Measurements from ENCODE around the gene DBNDD2. TPM values are rescaled to one million over a fixed set of nuclear protein-coding genes. Genes with fewer than 3 reads are reported as not detected.

DBNDD2 gene
- polyA plus RNA-seq, 1 donor, result 30.5 TPM

GRCh38 chr20:45378191-45378590 lies 29.9 kb upstream of the DBNDD2 start, which contains the start of gene TP53TG5:
Gene TP53TG5, minus strand, starts transcription at chr20:45378325. Its CDS starts 89 bp downstream, at chr20:45378236.
- DNase-seq (ENCODE audit: low read depth), result no peak

- no peak for DNase-seq (ENCODE audit: low read depth)
Observed at GRCh38 chr20:45387274-45387673, 20.8 kb upstream of the DBNDD2 start.

GRCh38 chr20:45390931-45391330 lies 17.2 kb upstream of the DBNDD2 start:
- DNase-seq (ENCODE audit: low read depth), result no peak

- DNase-seq (ENCODE audit: low read depth), result no peak
Observed at GRCh38 chr20:45391559-45391958, 16.5 kb upstream of the DBNDD2 start.

GRCh38 chr20:45392733-45393132 lies 15.4 kb upstream of the DBNDD2 start:
- no peak for DNase-seq (ENCODE audit: low read depth)

- DNase-seq (ENCODE audit: low read depth), result no peak
Observed at GRCh38 chr20:45394221-45395113, 13.6 kb upstream of the DBNDD2 start.

- no peak for DNase-seq (ENCODE audit: low read depth)
Observed at GRCh38 chr20:45395114-45395415, 13.0 kb upstream of the DBNDD2 start.

- no peak for DNase-seq (ENCODE audit: low read depth)
Observed at GRCh38 chr20:45399018-45399417, 9.1 kb upstream of the DBNDD2 start.

- no peak for DNase-seq (ENCODE audit: low read depth)
Observed at GRCh38 chr20:45400346-45401031, 7.6 kb upstream of the DBNDD2 start.

GRCh38 chr20:45402946-45403345 lies 5.1 kb upstream of the DBNDD2 start:
- no peak for DNase-seq (ENCODE audit: low read depth)

GRCh38 chr20:45404438-45404837 lies 3.7 kb upstream of the DBNDD2 start:
- no peak for DNase-seq (ENCODE audit: low read depth)

GRCh38 chr20:45405571-45406259 lies 2.4 kb upstream of the DBNDD2 start:
- DNase-seq (ENCODE audit: low read depth), result no peak

- no peak for DNase-seq (ENCODE audit: low read depth)
Observed at GRCh38 chr20:45406260-45407066, 1.6 kb upstream of the DBNDD2 start.

GRCh38 chr20:45407067-45407745 lies 883 bp upstream of the DBNDD2 start:
- no peak for DNase-seq (ENCODE audit: low read depth)

- no peak for DNase-seq (ENCODE audit: low read depth)
Observed at GRCh38 chr20:45408646-45409213, 641 bp downstream of the DBNDD2 start.

- no peak for DNase-seq (ENCODE audit: low read depth)
Observed at GRCh38 chr20:45409521-45410272, 1.6 kb downstream of the DBNDD2 start.

GRCh38 chr20:45410887-45411286 lies 2.8 kb downstream of the DBNDD2 start:
- DNase-seq (ENCODE audit: low read depth), result no peak

- no peak for DNase-seq (ENCODE audit: low read depth)
Observed at GRCh38 chr20:45412653-45413052, 4.6 kb downstream of the DBNDD2 start.

GRCh38 chr20:45413479-45413878 lies 5.4 kb downstream of the DBNDD2 start:
- no peak for DNase-seq (ENCODE audit: low read depth)
